ENCODE data around the gene RCN2. TPM values are rescaled to one million over a fixed set of nuclear protein-coding genes. Genes with fewer than 3 reads are reported as not detected.

Gene RCN2
- total RNA-seq, 3 donors from 2014 or later, result 25.0 to 33.2 (median 31.9) TPM

- DNase-seq, result no peak
- Histone ChIP-seq H3K4me1 (ENCODE audit: low read depth) (no peaks in the 10 kb centered on the region), H3K36me3 (ENCODE audit: low read depth) (no peaks in the 10 kb centered on the region), H3K9me3 (no peaks in the 10 kb centered on the region), H3K4me3 (no peak overlapping the region)
- no peak for TF ChIP-seq CTCF (IDR thresholded peaks at IDR 0.05)
- intact Hi-C loops (cut with DNase I, micrococcal nuclease), result no loop called here
- no peak for ATAC-seq
These were observed 47.9 kb downstream of the RCN2 start for GRCh38 chr15:76979331-76979925.

DNA sequence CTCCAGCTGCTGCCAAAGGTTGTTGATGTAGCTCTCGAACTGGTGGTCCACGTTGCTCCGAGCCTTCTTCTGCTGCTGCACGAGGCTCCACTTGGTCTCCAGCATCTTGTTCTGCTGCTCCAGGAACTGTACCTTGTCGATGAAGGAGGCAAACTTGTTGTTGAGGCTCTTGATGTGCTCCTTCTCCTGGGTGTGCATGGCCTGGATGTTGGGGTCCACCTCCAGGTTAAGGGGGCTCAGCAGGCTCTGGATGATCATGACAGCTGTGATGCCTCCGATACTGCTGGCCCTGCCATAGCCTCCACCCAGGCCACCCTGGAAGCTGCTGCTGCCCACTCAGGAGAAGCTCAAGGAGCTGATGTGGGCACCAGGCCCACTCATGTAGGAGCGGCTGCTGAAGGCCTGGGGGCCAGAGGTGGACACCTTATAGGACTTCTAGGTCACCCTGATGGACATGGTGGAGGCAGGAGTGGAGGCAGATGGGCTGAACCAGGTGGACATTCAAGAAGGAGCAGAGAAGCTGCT is 48.5 kb downstream of the RCN2 start:
- ATAC-seq, result no peak
- H3K9me3 ChIP-seq, result no peaks in the 10 kb centered on the region
- no peak for DNase-seq
- H3K4me1 ChIP-seq (ENCODE audit: low read depth), result no peaks in the 10 kb centered on the region
- no peaks in the 10 kb centered on the region for H3K36me3 ChIP-seq (ENCODE audit: low read depth)
- intact Hi-C loops (cut with DNase I, micrococcal nuclease), result no loop called here
- H3K4me3 ChIP-seq, result no peak overlapping the region
- no peak for TF ChIP-seq CTCF (IDR thresholded peaks at IDR 0.05)

DNA sequence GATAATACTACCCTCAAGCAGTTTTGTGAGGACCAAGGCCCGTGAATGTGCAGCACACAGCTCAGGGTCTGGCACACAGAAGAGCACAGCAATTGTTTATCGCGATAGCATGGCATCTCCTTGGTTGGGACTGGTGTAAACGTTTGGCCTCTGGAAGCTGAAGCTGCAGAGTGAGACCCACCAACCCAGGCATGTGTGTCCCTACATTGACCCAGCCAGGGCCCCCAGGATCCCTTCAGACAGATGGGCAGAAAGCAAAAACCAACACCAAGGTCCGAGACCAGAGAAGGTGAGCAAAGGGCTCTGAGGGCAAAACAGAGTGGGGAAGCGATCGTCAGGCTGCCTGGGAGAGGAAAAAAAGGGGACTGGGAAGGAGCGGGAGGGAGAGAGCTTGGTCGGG is 50.8 kb downstream of the RCN2 start:
- intact Hi-C loops (cut with DNase I, micrococcal nuclease), result no loop called here
- no peaks in the 10 kb centered on the region for H3K36me3 ChIP-seq (ENCODE audit: low read depth)
- DNase-seq (no peak), ATAC-seq (no peak)
- no peak overlapping the region for H3K4me3 ChIP-seq
- no peaks in the 10 kb centered on the region for H3K4me1 ChIP-seq (ENCODE audit: low read depth)
- no peaks in the 10 kb centered on the region for H3K9me3 ChIP-seq
- TF ChIP-seq CTCF (IDR thresholded peaks at IDR 0.05), result no peak

DNA sequence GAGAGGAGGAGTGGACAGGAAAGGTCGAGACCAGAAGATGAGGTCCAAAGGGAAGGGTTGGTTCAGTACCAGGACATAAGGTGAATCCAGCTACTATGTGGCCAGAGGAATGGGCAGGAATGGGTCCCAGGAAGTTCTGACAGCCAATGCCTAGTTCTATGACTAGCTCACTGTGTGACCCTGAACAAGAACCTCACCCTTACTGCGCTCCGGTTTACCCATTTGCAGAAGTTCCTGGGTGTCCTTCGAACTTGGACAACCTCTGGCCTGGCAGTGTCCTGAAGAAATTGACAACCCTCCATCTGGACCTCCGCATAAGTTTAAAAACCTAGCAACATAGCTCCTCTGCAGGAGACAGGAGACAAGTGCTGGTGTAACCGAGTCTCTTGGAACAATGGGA is 51.2 kb downstream of the RCN2 start:
- no peak for TF ChIP-seq CTCF (IDR thresholded peaks at IDR 0.05)
- H3K36me3 ChIP-seq (ENCODE audit: low read depth), result no peaks in the 10 kb centered on the region
- no peak overlapping the region for H3K4me3 ChIP-seq
- no peaks in the 10 kb centered on the region for H3K4me1 ChIP-seq (ENCODE audit: low read depth)
- ATAC-seq (no peak), DNase-seq (no peak)
- no peaks in the 10 kb centered on the region for H3K9me3 ChIP-seq
- intact Hi-C loops (cut with DNase I, micrococcal nuclease), result no loop called here

GRCh38 chr15:76983590-76984375 is 52.2 kb downstream of the RCN2 start:
- no peak overlapping the region for H3K4me3 ChIP-seq
- no peaks in the 10 kb centered on the region for H3K9me3 ChIP-seq
- intact Hi-C loops (cut with DNase I, micrococcal nuclease), result no loop called here
- DNase-seq (no peak), ATAC-seq (peak; percentile 30)
- no peaks in the 10 kb centered on the region for H3K4me1 ChIP-seq (ENCODE audit: low read depth)
- no peak for TF ChIP-seq CTCF (IDR thresholded peaks at IDR 0.05)
- no peaks in the 10 kb centered on the region for H3K36me3 ChIP-seq (ENCODE audit: low read depth)

All from mucosa of descending colon (tissue), 3 donors.